HCT116 (cell line): ENCODE data around the gene TRIML2. TPM values are rescaled to one million over a fixed set of nuclear protein-coding genes. Genes with fewer than 3 reads are reported as not detected.

Experiments used
- ATAC-seq: fragments of 200-7000 bp; cut with Tn5 transposase; 2 replicates; pipeline ENCODE4 v1.9.1; 2020; ENCODE audit warnings: mild to moderate bottlenecking, moderate library complexity
- BruUV-seq: library from RNA; stranded (reverse); fragments of 400-500 nt; replicated peaks from 2 replicates; lab custom pipeline; 2021; lab: Mats Ljungman, UMichigan
- CTCF ChIA-PET: fragments of 300-600 bp; sonication (Branson Sonifier 250); formaldehyde crosslinking; loops from one replicate; lab custom pipeline; 2021; ENCODE audit warnings: antibody characterized with exemption; lab: Charles Lee
- POLR2A ChIA-PET: fragments of 300-600, 350-600 bp; sonication (Branson Sonifier 250); formaldehyde crosslinking; loops from one replicate; lab custom pipeline; 2021; ENCODE audit warnings: antibody characterized with exemption; lab: Charles Lee
- RAD21 ChIA-PET, 2 experiments: fragments of 300-600 bp; sonication (Branson Sonifier 250); formaldehyde crosslinking; loops; one replicate each; lab custom pipeline; 2023; ENCODE audit warnings: low total read pairs in 2 of 2; ENCODE audit not compliant: uncharacterized antibody in 2 of 2, unreplicated experiment in 2 of 2, low non-redundant PET in 1 of 2; lab: Charles Lee
- DNase-seq: peaks from one replicate; pipeline ENCODE4 v3.0.0-alpha.2; 2010; ENCODE audit warnings: low read depth, low spot score
- H2AFZ ChIP-seq: fragments of 200-600 bp; shearing (Covaris generic), sonication (generic); 2 replicates; pipeline ENCODE4 v1.6.1; 2017; ENCODE audit warnings: low read depth, mixed run types, mixed read lengths, antibody characterized with exemption, low read length; ENCODE audit not compliant: poor library complexity, severe bottlenecking
- H3K27ac ChIP-seq: 2 replicates; pipeline ENCODE4 v1.5.1; 2012; ENCODE audit warnings: low read depth, low read length
- H3K27me3 ChIP-seq: fragments of 200-600 bp; sonication (generic); 2 replicates; pipeline ENCODE4 v1.6.1; 2016; ENCODE audit warnings: mixed run types, low read length, mixed read lengths; ENCODE audit not compliant: insufficient read depth
- H3K36me3 ChIP-seq, 2 experiments: fragments of 200-500 bp in 1 of 2; fragments of 200-600 bp in 1 of 2; sonication (Bioruptor generic) in 1 of 2; sonication (generic) in 1 of 2; 2 replicates each; pipeline versions ENCODE4 v1.5.1 to v1.6.1; 2014 to 2016; ENCODE audit warnings: low read length in 2 of 2, inconsistent platforms in 1 of 2, mixed read lengths in 1 of 2, mixed run types in 1 of 2; ENCODE audit not compliant: insufficient read depth in 2 of 2, control insufficient read depth in 1 of 2
- H3K4me1 ChIP-seq, 2 experiments: fragments of 200-600 bp in 1 of 2; sonication (generic) in 1 of 2; 2 replicates each; pipeline versions ENCODE4 v1.5.1 to v1.6.1; 2012 to 2017; ENCODE audit warnings: low read length in 2 of 2, inconsistent platforms in 1 of 2, mild to moderate bottlenecking in 1 of 2, mixed read lengths in 1 of 2, mixed run types in 1 of 2, moderate library complexity in 1 of 2; ENCODE audit not compliant: insufficient read depth in 2 of 2, control insufficient read depth in 1 of 2
- H3K4me2 ChIP-seq: fragments of 200-600 bp; sonication (generic); 2 replicates; pipeline ENCODE4 v1.6.1; 2017; ENCODE audit warnings: mixed run types, low read length, mixed read lengths
- H3K4me3 ChIP-seq, 2 experiments: fragments of 200-600 bp in 1 of 2; sonication (generic) in 1 of 2; replicated peaks in 1 of 2; 2 replicates each; pipeline ENCODE4 v1.5.1; 2011 to 2016; ENCODE audit warnings: low read length in 2 of 2, control low read depth in 1 of 2, low read depth in 1 of 2, mild to moderate bottlenecking in 1 of 2, mixed read lengths in 1 of 2, mixed run types in 1 of 2
- H3K79me2 ChIP-seq: fragments of 200-600 bp; sonication (generic); 2 replicates; pipeline ENCODE4 v1.6.1; 2017; ENCODE audit warnings: mild to moderate bottlenecking, mixed run types, low read length, moderate library complexity, mixed read lengths; ENCODE audit not compliant: insufficient read depth
- H3K9ac ChIP-seq: fragments of 200-600 bp; sonication (generic); 2 replicates; pipeline ENCODE4 v1.6.1; 2016; ENCODE audit warnings: low read length, mixed read lengths
- H3K9me2 ChIP-seq: fragments of 200-600 bp; sonication (generic), shearing (Covaris generic); 2 replicates; pipeline ENCODE4 v1.6.1; 2017; ENCODE audit warnings: mixed run types, mild to moderate bottlenecking, moderate library complexity; ENCODE audit not compliant: insufficient read depth
- H3K9me3 ChIP-seq, 2 experiments: fragments of 200-500 bp in 1 of 2; fragments of 200-600 bp in 1 of 2; sonication (Bioruptor generic) in 1 of 2; sonication (generic) in 1 of 2; 2 replicates each; pipeline ENCODE4 v1.6.1; 2014 to 2017; ENCODE audit warnings: low read length in 2 of 2, mixed read lengths in 2 of 2, inconsistent platforms in 1 of 2, low read depth in 1 of 2, mild to moderate bottlenecking in 1 of 2, mixed run types in 1 of 2, moderate library complexity in 1 of 2; ENCODE audit not compliant: control insufficient read depth in 1 of 2, insufficient read depth in 1 of 2
- H4K20me1 ChIP-seq: fragments of 200-600 bp; sonication (generic), shearing (Covaris generic); 2 replicates; pipeline ENCODE4 v1.6.1; 2017; ENCODE audit warnings: mixed run types, mild to moderate bottlenecking, moderate library complexity; ENCODE audit not compliant: insufficient read depth
- ATF3 ChIP-seq: IDR thresholded peaks from 2 replicates; pipeline ENCODE4 v1.6.1; 2012
- CBX3 ChIP-seq: IDR thresholded peaks from 2 replicates; pipeline ENCODE4 v1.6.1; 2012; ENCODE audit warnings: low read depth
- CTCF ChIP-seq, 3 experiments: fragments of 200-600 bp in 1 of 3; sonication (generic) in 1 of 3; IDR thresholded peaks in 2 of 3; conservative IDR thresholded peaks in 1 of 3; 2 replicates each; pipeline ENCODE4 v1.5.1; 2012 to 2017; ENCODE audit warnings: low read depth in 2 of 3, low read length in 2 of 3, antibody characterized with exemption in 1 of 3, borderline replicate concordance in 1 of 3, control low read depth in 1 of 3, mild to moderate bottlenecking in 1 of 3, mixed read lengths in 1 of 3, mixed run types in 1 of 3, moderate library complexity in 1 of 3; ENCODE audit not compliant: insufficient read depth in 1 of 3
- EZH2phosphoT487 ChIP-seq: fragments of 200-600 bp; IDR thresholded peaks from 2 replicates; pipeline ENCODE4 v1.6.1; 2018; ENCODE audit warnings: antibody characterized with exemption, borderline replicate concordance
- FOSL1 ChIP-seq: IDR thresholded peaks from 2 replicates; pipeline ENCODE4 v1.6.1; 2012; ENCODE audit warnings: low read depth
- JUND ChIP-seq: IDR thresholded peaks from 2 replicates; pipeline ENCODE4 v1.6.1; 2012
- POLR2AphosphoS5 ChIP-seq: IDR thresholded peaks from 2 replicates; pipeline ENCODE4 v1.6.1; 2011; ENCODE audit warnings: mild to moderate bottlenecking, low read depth, low read length, moderate library complexity
- TCF7L2 ChIP-seq: IDR thresholded peaks from 2 replicates; pipeline ENCODE4 v1.7.0; 2011; ENCODE audit warnings: borderline replicate concordance, inconsistent platforms; ENCODE audit not compliant: insufficient read depth, insufficient read length; ENCODE audit errors: extremely low read depth
- ZBTB33 ChIP-seq: IDR thresholded peaks from 2 replicates; pipeline ENCODE4 v1.6.1; 2011; ENCODE audit warnings: mild to moderate bottlenecking, low read length, moderate library complexity; ENCODE audit not compliant: insufficient replicate concordance; ENCODE audit errors: extremely low read depth
- intact Hi-C: fragments of 100-400 bp; cut with micrococcal nuclease; formaldehyde crosslinking; loops from 2 replicates; pipeline ENCODE4 v1.10.0; 2022
- total RNA-seq: library from RNA; stranded (reverse); gene quantifications from one replicate; pipeline ENCODE4 v1.2.1, GENCODE V29; 2021; ENCODE audit not compliant: unreplicated experiment

TRIML2 gene
- total RNA-seq, 1 experiment from 2014 or later, result 6.3 TPM

- no peak for DNase-seq
Measured at GRCh38 chr4:188146618-188147017, 37.2 kb upstream of the TRIML2 start.

More at GRCh38 chr4:188146618-188147017, 37.2 kb upstream of the TRIML2 start:
- Histone ChIP-seq H3K4me1 (no peaks in the 10 kb centered on the region), H3K4me2 (no peak overlapping the region), H3K79me2 (no peaks in the 10 kb centered on the region), H2AFZ (no peak overlapping the region), H3K9me2 (no peaks in the 10 kb centered on the region), H3K27me3 (no peaks in the 10 kb centered on the region), H4K20me1 (no peaks in the 10 kb centered on the region), H3K27ac (no peak overlapping the region), H3K9me3 (no peaks in the 10 kb centered on the region), H3K36me3 (no peaks in the 10 kb centered on the region), H3K9ac (no peak overlapping the region), H3K4me3 (no peak overlapping the region)
- POLR2A ChIA-PET, result no interaction called here
- CTCF ChIA-PET, result no interaction called here
- ATAC-seq, result no peak
- no TSS peak for BruUV-seq
- intact Hi-C loops, result no loop called here
- RAD21 ChIA-PET, result no interaction called here
- TF ChIP-seq POLR2AphosphoS5 (no peak), FOSL1 (no peak), ZBTB33 (no peak), CTCF (IDR thresholded peaks at IDR 0.05 in 2 of 3, conservative IDR thresholded peaks at IDR 0.05 in 1 of 3; ENCODE audit: borderline replicate concordance in 1 of 3, insufficient read depth in 1 of 3, low read depth in 2 of 3, low read length in 2 of 3) (no peak), ATF3 (no peak), JUND (no peak), EZH2phosphoT487 (no peak), CBX3 (no peak), TCF7L2 (no peak)
